ENCODE data around the gene TAF11L10. TPM values are rescaled to one million over a fixed set of nuclear protein-coding genes. Genes with fewer than 3 reads are reported as not detected.

Gene TAF11L10
- not detected in 2 replicates for total RNA-seq

DNA sequence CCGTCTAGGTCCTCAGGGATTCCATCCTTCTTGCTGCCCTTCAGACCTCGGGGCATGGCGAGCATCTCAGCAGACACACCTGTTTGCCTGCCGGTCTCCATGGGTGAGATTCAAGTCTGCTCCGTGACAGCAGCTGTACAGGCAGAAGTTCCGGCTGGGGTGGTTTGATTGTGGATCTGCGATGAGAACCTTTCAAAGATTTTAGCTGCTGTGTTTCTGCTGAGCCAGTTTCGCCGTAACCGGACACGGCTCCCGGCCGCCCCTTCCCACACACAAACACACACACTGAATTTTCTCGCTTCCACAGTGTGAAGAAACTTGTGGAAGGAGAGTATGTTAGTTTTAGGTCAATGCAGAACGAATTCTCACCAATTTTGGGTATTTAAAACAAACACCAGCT lies at the start of gene TAF11L10:
TSS of gene TAF11L10 (minus strand) at position 101 of the 400 bp plus-strand sequence.

DNA sequence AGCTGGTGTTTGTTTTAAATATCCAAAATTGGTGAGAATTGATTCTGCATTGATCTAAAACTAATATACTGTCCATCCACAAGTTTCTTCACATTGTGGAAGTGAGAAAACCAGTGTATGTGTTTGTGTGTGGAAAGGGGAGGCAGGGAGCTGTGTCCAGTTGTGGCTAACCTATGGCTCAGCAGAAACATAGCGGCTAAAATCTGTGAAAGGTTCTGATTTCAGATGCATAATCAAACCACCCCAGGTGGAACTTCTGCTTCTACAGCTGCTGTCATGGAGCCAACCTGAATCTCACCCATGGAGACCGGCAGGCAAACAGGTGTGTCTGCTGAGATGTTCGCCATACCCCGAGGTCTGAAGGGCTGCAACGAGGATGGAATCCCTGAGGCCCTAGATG lies 36.5 kb upstream of the TAF11L10 start, which contains the start of gene TAF11L14:
TSS of gene TAF11L14 (plus strand) at position 301 of the 400 bp plus-strand sequence.

DNA sequence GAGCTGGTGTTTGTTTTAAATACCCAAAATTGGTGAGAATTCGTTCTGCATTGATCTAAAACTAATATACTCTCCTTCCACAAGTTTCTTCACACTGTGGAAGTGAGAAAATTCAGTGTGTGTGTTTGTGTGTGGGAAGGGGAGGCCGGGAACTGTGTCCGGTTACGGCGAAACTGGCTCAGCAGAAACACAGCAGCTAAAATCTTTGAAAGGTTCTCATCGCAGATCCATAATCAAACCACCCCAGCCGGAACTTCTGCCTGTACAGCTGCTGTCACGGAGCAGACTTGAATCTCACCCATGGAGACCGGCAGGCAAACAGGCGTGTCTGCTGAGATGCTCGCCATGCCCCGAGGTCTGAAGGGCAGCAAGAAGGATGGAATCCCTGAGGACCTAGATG lies 34.2 kb upstream of the TAF11L10 start, which contains the start of gene TAF11L13:
TSS of gene TAF11L13 (plus strand) at position 301 of the 400 bp plus-strand sequence.

DNA sequence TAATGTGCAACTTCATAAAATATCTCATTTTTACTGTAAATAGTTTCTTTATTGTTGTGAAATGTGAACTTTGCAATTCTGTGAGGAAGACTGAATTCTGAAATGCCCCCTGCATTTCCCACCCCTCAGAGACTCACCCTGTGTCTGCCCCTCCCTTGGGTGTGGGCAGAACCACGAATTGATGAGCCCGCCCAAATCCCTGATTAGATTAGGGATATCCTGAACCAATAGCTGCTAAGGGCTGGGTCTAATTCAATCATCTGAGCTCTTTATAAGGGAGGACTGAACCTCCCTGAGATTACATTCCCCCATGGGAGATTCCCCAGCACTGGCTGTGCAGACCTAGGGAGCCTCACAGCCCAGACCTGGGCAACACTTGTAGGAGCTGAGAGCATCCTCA lies 12.5 kb upstream of the TAF11L10 start, which contains the start of gene TAF11L12:
TSS of gene TAF11L12 (plus strand) at position 301 of the 400 bp plus-strand sequence.

DNA sequence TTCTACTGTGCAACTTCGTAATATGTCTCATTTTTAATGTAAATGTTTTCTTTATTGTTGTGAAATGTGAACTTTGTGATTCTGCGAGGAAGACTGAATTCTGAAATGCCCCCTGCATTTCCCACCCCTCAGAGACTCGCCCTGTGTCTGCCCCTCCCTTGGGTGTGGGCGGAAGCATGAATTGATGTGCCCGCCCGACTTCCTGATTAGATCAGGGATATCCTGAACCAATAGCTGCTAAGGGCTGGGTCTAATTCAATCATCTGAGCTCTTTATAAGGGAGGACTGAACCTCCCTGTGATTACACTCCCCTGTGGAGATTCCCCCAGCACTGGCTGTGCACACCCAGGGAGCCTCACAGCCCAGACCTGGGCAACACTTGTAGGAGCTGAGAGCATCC lies 6.3 kb upstream of the TAF11L10 start, which contains the start of gene TAF11L11:
TSS of gene TAF11L11 (plus strand) at position 304 of the 400 bp plus-strand sequence.

DNA sequence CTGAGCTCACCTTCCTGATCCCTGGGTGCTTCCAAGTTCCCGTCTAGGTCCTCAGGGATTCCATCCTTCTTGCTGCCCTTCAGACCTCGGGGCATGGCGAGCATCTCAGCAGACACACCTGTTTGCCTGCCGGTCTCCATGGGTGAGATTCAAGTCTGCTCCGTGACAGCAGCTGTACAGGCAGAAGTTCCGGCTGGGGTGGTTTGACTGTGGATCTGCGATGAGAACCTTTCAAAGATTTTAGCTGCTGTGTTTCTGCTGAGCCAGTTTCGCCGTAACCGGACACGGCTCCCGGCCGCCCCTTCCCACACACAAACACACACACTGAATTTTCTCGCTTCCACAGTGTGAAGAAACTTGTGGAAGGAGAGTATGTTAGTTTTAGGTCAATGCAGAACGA lies 3.4 kb downstream of the TAF11L10 start, which contains the start of gene TAF11L9:
TSS of gene TAF11L9 (minus strand) at position 140 of the 400 bp plus-strand sequence.

DNA sequence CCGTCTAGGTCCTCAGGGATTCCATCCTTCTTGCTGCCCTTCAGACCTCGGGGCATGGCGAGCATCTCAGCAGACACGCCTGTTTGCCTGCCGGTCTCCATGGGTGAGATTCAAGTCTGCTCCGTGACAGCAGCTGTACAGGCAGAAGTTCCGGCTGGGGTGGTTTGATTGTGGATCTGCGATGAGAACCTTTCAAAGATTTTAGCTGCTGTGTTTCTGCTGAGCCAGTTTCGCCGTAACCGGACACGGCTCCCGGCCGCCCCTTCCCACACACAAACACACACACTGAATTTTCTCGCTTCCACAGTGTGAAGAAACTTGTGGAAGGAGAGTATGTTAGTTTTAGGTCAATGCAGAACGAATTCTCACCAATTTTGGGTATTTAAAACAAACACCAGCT lies 6.8 kb downstream of the TAF11L10 start, which contains the start of gene TAF11L8:
TSS of gene TAF11L8 (minus strand) at position 101 of the 400 bp plus-strand sequence.

DNA sequence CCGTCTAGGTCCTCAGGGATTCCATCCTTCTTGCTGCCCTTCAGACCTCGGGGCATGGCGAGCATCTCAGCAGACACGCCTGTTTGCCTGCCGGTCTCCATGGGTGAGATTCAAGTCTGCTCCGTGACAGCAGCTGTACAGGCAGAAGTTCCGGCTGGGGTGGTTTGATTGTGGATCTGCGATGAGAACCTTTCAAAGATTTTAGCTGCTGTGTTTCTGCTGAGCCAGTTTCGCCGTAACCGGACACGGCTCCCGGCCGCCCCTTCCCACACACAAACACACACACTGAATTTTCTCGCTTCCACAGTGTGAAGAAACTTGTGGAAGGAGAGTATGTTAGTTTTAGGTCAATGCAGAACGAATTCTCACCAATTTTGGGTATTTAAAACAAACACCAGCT lies 12.0 kb downstream of the TAF11L10 start, which contains the start of gene TAF11L7:
TSS of gene TAF11L7 (minus strand) at position 101 of the 400 bp plus-strand sequence.

Small RNA genes within 50 kb of the gene (small RNA-seq; reads per million reads assigned to genes)
- gene AC233724.1 (not detected), gene AC233724.3 (not detected), gene AC233724.4 (not detected), gene AC233724.6 (not detected), gene AC233724.7 (not detected)

Other genes with a start within 250 kb of the TAF11L10 start
- gene TAF11L2, start 99.6 kb downstream of the TAF11L10 start, total RNA-seq: not detected in 2 replicates
- not detected in 2 replicates for gene TAF11L3, start 79.5 kb downstream of the TAF11L10 start, total RNA-seq
- gene TAF11L4, start 76.0 kb downstream of the TAF11L10 start, total RNA-seq: not detected in 2 replicates
- not detected in 2 replicates for gene TAF11L5, start 72.6 kb downstream of the TAF11L10 start, total RNA-seq
- gene TAF11L6, start 69.2 kb downstream of the TAF11L10 start, total RNA-seq: not detected in 2 replicates
- not detected in 2 replicates for gene TAF11L7, start 12.1 kb downstream of the TAF11L10 start, total RNA-seq
- not detected in 2 replicates for gene TAF11L8, start 6.9 kb downstream of the TAF11L10 start, total RNA-seq
- not detected in 2 replicates for gene TAF11L9, start 3.4 kb downstream of the TAF11L10 start, total RNA-seq
- gene TAF11L11, start 6.4 kb upstream of the TAF11L10 start, total RNA-seq: not detected in 2 replicates
- not detected in 2 replicates for gene TAF11L12, start 12.6 kb upstream of the TAF11L10 start, total RNA-seq
- not detected in 2 replicates for gene TAF11L13, start 34.3 kb upstream of the TAF11L10 start, total RNA-seq
- gene TAF11L14, start 36.6 kb upstream of the TAF11L10 start, total RNA-seq: not detected in 2 replicates